ENCODE results near the gene AMBRA1. TPM values are rescaled to one million over a fixed set of nuclear protein-coding genes. Genes with fewer than 3 reads are reported as not detected.

Gene AMBRA1
- total RNA-seq, 6 experiments from 2014 or later: 23.2 to 25.9 (median 24.4) TPM

DNA sequence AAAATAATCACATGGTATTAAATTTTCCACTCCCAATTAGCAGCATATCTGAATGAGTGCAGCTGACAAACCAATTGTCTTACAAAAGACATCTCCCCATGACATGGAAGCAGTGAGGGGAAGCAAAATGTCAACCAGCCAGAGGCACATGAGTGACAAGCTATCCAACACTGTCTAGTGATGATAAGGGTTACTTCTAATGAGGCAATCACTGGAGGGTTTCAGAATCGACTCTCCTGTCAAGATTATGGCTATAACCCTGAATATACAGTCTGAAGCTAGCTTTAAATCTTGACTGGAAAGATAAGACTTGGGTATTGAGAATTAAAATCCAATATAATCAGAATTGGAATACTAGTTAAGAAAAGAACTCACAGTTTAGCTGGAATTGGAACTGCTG lies 50.3 kb downstream of the AMBRA1 start:
- H3K27ac Mint-ChIP-seq: no peak overlapping the region
- H3K4me3 Mint-ChIP-seq: no peak overlapping the region
- H3K4me1 Mint-ChIP-seq (ENCODE audit: low read depth): no peaks in the 10 kb centered on the region
- peaks cover 20% of the 10 kb centered on the region for H3K36me3 Mint-ChIP-seq (ENCODE audit: low read depth)
- H3K27me3 Mint-ChIP-seq (ENCODE audit: insufficient read depth): peaks cover 3% of the 10 kb centered on the region; the same call in 1 of the 2 replicates
- TF ChIP-seq, protein P1, sequence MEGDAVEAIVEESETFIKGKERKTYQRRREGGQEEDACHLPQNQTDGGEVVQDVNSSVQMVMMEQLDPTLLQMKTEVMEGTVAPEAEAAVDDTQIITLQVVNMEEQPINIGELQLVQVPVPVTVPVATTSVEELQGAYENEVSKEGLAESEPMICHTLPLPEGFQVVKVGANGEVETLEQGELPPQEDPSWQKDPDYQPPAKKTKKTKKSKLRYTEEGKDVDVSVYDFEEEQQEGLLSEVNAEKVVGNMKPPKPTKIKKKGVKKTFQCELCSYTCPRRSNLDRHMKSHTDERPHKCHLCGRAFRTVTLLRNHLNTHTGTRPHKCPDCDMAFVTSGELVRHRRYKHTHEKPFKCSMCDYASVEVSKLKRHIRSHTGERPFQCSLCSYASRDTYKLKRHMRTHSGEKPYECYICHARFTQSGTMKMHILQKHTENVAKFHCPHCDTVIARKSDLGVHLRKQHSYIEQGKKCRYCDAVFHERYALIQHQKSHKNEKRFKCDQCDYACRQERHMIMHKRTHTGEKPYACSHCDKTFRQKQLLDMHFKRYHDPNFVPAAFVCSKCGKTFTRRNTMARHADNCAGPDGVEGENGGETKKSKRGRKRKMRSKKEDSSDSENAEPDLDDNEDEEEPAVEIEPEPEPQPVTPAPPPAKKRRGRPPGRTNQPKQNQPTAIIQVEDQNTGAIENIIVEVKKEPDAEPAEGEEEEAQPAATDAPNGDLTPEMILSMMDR (IDR thresholded peaks at IDR 0.05): no peak
- H3K9me3 Mint-ChIP-seq: no peaks in the 10 kb centered on the region
- DNase-seq: no peak

DNA sequence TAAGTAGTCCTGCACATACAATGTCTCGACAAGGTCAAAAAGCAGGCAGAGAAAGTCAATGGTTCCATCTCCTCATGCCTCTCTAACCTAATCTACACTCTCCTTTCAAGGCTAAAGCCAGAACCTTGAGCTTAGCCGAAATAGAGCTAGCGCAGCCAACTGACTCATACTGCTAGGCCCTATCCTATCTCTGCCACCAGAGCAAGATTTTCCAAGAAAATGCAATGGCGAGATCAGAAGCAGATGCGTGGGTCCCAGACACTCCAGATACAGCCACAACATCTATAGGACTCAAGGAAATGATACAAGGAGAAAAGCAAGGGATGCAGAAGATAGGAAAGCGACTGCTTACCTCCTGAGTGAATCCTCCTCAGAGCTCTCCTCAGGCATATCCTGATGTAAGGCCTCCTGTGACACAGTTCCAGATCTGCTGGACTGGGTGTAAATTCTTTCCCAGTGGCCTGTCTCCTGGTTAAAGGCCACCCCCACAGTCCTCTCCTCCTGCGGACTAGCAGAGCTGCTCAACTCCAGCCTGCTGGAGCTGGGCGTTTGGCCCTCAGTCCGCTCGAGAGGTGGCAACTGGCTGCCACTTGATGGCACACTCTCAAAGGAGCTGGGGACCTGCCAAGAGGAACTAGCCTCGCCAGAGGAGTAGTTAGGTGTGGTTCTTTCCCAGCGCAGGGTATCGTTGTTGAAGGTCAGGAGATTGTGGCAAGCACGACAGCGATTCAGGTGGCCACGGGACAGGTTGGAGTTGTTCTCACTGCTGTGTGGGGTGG lies 52.0 kb downstream of the AMBRA1 start:
- TF ChIP-seq, protein P1 (IDR thresholded peaks at IDR 0.05): no peak
- Mint-ChIP-seq H3K27me3 (ENCODE audit: insufficient read depth) (peaks cover 1% of the 10 kb centered on the region; the same call in 1 of the 2 replicates), H3K9me3 (no peaks in the 10 kb centered on the region), H3K27ac (no peak overlapping the region), H3K36me3 (ENCODE audit: low read depth) (peaks cover 20% of the 10 kb centered on the region), H3K4me3 (no peak overlapping the region), H3K4me1 (ENCODE audit: low read depth) (peaks cover 11% of the 10 kb centered on the region)
- no peak for DNase-seq

DNA sequence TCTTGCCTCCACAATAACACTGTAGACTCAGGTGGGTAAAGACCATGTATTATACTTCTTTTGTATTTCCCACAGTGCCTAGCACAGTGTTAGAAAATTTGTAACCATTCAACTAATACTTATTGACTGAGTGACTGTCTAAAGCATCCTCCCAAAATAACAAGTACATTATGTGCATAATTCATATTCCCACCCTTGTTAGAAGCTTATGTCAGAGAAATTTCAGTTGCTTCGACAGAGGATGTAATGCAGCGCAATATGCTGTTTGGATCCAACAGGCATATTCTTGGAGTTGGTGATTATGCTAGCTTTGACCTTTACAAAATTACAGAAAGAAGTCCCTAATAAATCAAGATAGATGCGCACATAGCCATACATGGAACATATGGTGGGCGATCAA lies 53.0 kb downstream of the AMBRA1 start:
- H3K4me3 Mint-ChIP-seq: no peak overlapping the region
- no peak overlapping the region for H3K27ac Mint-ChIP-seq
- TF ChIP-seq, protein P1 (IDR thresholded peaks at IDR 0.05): no peak
- no peaks in the 10 kb centered on the region for H3K9me3 Mint-ChIP-seq
- no peak for DNase-seq
- peaks cover 13% of the 10 kb centered on the region; the same call in 1 of the 2 replicates for H3K36me3 Mint-ChIP-seq (ENCODE audit: low read depth)
- H3K27me3 Mint-ChIP-seq (ENCODE audit: insufficient read depth): peaks cover 1% of the 10 kb centered on the region; the same call in 1 of the 2 replicates
- peaks cover 11% of the 10 kb centered on the region for H3K4me1 Mint-ChIP-seq (ENCODE audit: low read depth)

DNA sequence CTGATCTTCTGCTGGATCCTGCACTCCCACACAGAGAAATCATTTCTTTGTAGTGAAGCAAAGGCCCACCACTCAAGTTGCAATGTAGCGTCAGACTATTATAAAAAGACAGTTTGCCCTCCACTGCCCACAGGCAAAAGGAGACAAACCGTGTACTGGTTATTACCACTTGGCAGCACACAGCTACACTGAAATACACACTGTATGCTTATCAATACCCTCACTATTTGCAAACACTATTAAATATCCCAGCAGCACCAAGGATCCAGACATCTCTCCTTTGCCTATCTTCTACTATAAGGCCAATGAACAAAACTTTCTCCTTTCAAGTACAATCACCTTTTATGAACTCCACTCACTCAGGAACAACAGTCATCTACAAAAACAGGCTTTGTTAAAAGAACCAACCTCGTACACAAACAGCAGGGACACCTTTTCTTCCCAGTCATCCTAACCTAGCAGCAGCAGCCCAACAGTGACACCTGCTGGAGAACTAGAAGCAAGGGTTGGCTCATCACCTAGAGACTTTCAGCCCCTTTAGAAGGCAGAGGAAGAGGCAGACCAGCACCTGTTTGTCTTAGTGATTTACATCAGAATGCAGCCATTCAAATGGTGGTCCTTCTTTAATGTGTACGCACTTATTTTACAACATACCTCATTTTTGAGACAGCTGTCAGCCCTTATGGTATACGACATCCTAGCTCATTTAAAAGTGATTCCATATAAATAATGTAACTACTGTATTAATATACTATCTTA lies 56.1 kb downstream of the AMBRA1 start:
- Mint-ChIP-seq H3K27ac (peak overlapping the region; percentile 73), H3K4me1 (ENCODE audit: low read depth) (peaks cover 17% of the 10 kb centered on the region), H3K4me3 (no peak overlapping the region), H3K27me3 (ENCODE audit: insufficient read depth) (peaks cover 1% of the 10 kb centered on the region; the same call in 1 of the 2 replicates), H3K9me3 (no peaks in the 10 kb centered on the region), H3K36me3 (ENCODE audit: low read depth) (no peaks in the 10 kb centered on the region; the same call in 1 of the 2 replicates)
- DNase-seq: peak; percentile 76
- TF ChIP-seq, protein P1 (IDR thresholded peaks at IDR 0.05): peak; percentile 92

DNA sequence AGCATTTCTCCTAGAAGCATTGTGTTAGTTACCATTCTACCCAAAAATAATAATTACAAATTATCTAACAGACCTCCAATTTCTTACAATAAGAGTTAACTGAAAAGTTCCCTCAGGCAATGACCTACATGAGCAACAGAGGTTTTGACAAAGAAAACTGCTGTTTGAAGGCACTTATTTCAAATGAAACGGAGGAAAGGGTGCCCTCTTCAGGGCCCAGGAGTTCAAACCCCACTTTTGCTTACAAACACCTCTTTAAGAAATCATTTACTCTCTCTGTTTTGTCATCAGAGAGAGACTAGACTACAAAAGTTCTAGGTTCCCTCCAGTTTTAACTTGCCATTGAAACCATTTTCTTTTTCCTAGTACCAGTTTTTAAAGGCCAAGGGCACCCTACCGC lies 56.7 kb downstream of the AMBRA1 start:
- Mint-ChIP-seq H3K4me3 (no peak overlapping the region), H3K27me3 (ENCODE audit: insufficient read depth) (peaks cover 1% of the 10 kb centered on the region; the same call in 1 of the 2 replicates), H3K9me3 (no peaks in the 10 kb centered on the region), H3K27ac (0 out of 2 replicates have a peak overlapping the region, but pooled peaks have one; percentile 73), H3K36me3 (ENCODE audit: low read depth) (no peaks in the 10 kb centered on the region; the same call in 1 of the 2 replicates), H3K4me1 (ENCODE audit: low read depth) (peaks cover 17% of the 10 kb centered on the region)
- DNase-seq: peak; percentile 12
- TF ChIP-seq, protein P1 (IDR thresholded peaks at IDR 0.05): no peak

Data from HFFc6 (cell line).